ENCODE data around the gene NEU1. TPM values are rescaled to one million over a fixed set of nuclear protein-coding genes. Genes with fewer than 3 reads are reported as not detected.

The NEU1 gene
- total and polyA plus RNA-seq, 2 experiments from 2014 or later: 388 to 402 TPM

DNA sequence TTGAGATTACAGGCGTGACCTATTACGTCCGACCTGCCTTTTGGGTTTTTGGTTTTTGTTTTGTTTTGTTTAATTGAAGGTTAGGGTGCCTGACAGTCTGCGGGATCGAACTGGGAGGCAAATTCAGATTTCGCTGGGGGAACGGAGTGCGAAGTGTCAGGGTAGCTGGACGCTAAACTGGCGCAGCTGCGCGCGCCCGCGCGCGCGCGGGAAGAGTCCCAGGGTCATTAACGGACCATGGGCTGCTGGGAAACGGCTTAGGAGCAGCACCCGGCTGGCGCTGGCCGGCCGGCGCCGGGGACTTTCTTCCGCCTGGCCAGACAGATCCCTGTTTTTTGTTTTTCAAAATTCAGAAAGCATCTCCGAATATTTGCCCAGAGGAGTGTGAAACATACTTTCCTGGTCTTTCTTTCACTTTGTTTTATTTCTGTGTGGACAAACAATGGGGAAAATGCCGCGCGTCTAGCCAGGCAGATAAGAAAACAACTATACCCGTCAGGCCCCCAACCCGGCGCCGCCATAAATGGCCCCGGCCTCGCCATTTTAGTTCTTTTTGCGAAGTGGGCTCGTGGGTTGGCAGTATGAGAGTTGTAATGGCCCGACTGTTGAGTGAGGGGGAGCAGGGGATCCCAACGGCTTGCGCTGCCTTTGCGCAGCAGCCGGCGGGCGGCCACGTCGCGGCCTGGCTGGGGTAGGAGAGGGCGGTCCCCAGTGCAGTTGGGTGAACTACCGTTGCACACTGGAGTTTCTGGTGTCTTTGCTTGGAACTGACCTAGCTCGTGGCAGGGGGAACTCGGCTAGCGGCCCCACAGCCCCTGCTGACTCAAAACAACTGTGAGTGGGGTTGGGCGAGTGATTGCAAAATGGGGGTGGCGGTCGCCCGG lies 28.0 kb downstream of the NEU1 start:
- no peaks in the 10 kb centered on the region for H3K9me3 ChIP-seq (ENCODE audit: low read depth)

DNA sequence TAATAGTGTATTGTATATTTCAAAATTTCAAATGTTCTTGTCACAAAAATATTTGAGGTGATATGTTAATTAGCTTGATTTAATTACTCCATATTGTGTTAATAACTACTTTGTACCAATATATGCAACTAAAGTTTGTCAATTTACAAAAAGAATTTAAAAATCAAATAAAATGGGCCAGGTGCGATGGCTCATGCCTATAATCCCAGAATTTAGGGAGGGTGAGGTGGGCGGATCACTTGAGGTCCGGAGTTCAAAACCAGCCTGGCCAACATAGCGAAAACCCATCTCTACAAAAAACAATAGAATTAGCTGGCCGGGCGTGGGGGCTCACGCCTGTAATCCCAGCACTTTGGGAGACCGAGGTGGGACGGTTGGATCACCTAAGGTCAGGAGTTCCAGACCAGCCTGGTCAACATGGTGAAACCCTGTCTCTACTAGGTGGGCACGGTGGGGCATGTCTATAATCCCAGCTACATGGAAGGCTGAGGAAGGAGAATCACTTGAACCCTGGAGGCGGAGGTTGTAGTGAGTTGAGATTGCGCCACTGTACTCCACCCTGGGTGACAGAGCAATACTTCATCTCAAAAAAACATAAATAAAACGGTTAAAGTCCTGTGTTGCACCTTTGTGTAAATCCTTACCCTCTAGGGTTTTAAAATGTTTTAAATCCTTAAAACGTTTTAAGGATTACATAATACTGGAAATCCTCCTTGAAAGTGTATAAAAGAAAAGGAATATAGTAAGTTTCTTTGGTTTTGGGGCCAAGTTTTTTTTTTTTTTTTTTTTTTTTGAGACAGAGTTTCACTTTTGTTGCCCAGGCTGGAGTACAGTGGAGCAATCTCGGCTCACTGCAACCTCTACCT lies 31.0 kb downstream of the NEU1 start:
- DNase-seq (ENCODE audit: low spot score): no peak
- no peak for TF ChIP-seq EZH2 (IDR thresholded peaks at IDR 0.05; ENCODE audit: borderline replicate concordance)
- TF ChIP-seq EZH2phosphoT487 (IDR thresholded peaks at IDR 0.05; ENCODE audit: low read depth, severe bottlenecking, unreplicated experiment): no peak
- TF ChIP-seq, protein P1, sequence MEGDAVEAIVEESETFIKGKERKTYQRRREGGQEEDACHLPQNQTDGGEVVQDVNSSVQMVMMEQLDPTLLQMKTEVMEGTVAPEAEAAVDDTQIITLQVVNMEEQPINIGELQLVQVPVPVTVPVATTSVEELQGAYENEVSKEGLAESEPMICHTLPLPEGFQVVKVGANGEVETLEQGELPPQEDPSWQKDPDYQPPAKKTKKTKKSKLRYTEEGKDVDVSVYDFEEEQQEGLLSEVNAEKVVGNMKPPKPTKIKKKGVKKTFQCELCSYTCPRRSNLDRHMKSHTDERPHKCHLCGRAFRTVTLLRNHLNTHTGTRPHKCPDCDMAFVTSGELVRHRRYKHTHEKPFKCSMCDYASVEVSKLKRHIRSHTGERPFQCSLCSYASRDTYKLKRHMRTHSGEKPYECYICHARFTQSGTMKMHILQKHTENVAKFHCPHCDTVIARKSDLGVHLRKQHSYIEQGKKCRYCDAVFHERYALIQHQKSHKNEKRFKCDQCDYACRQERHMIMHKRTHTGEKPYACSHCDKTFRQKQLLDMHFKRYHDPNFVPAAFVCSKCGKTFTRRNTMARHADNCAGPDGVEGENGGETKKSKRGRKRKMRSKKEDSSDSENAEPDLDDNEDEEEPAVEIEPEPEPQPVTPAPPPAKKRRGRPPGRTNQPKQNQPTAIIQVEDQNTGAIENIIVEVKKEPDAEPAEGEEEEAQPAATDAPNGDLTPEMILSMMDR (IDR thresholded peaks at IDR 0.05; ENCODE audit: poor library complexity): no peak
- no peaks in the 10 kb centered on the region for H3K9me2 ChIP-seq (replicated peaks; ENCODE audit: insufficient read depth)
- peaks cover 15% of the 10 kb centered on the region for H3K4me1 ChIP-seq (ENCODE audit: insufficient read depth)
- H3K27me3 ChIP-seq: no peaks in the 10 kb centered on the region
- peak overlapping the region; percentile 86 for H3K27ac ChIP-seq
- H3K79me2 ChIP-seq: peaks cover 54% of the 10 kb centered on the region
- peak overlapping the region; percentile 75 for H3K4me3 ChIP-seq
- H2AFZ ChIP-seq: no peak overlapping the region
- no peaks in the 10 kb centered on the region for H3K9me3 ChIP-seq (ENCODE audit: low read depth)
- 92% methylated on average over 15 of the region's 15 CpGs for WGBS (ENCODE audit: low lambda C conversion rate, missing lambda C conversion rate)
- peaks cover 4% of the 10 kb centered on the region for H4K20me1 ChIP-seq (ENCODE audit: insufficient read depth, poor library complexity, severe bottlenecking)
- H3K36me3 ChIP-seq (replicated peaks; ENCODE audit: insufficient read depth, low read depth): no peaks in the 10 kb centered on the region
- H3K4me2 ChIP-seq: peak overlapping the region; percentile 85

More for the DNA sequence above, 28.0 kb downstream of the NEU1 start:
- peak overlapping the region; percentile 51 for H2AFZ ChIP-seq
- H4K20me1 ChIP-seq (ENCODE audit: insufficient read depth, poor library complexity, severe bottlenecking): peaks cover 29% of the 10 kb centered on the region
- TF ChIP-seq EZH2phosphoT487 (IDR thresholded peaks at IDR 0.05; ENCODE audit: low read depth, severe bottlenecking, unreplicated experiment): no peak
- TF ChIP-seq, protein P1 (IDR thresholded peaks at IDR 0.05; ENCODE audit: poor library complexity): no peak
- no peak for TF ChIP-seq EZH2 (IDR thresholded peaks at IDR 0.05; ENCODE audit: borderline replicate concordance)
- H3K4me3 ChIP-seq: peak overlapping the region; percentile 62
- H3K27me3 ChIP-seq: no peaks in the 10 kb centered on the region
- H3K27ac ChIP-seq: peak overlapping the region; percentile 88
- DNase-seq (ENCODE audit: low spot score): peak; percentile 94
- no peaks in the 10 kb centered on the region for H3K9me2 ChIP-seq (replicated peaks; ENCODE audit: insufficient read depth)
- 2% methylated on average over 59 of the region's 59 CpGs for WGBS (ENCODE audit: low lambda C conversion rate, missing lambda C conversion rate)
- H3K4me2 ChIP-seq: peak overlapping the region; percentile 82
- H3K4me1 ChIP-seq (ENCODE audit: insufficient read depth): peaks cover 28% of the 10 kb centered on the region
- H3K79me2 ChIP-seq: peaks cover 78% of the 10 kb centered on the region
- no peaks in the 10 kb centered on the region for H3K36me3 ChIP-seq (replicated peaks; ENCODE audit: insufficient read depth, low read depth)

DNA sequence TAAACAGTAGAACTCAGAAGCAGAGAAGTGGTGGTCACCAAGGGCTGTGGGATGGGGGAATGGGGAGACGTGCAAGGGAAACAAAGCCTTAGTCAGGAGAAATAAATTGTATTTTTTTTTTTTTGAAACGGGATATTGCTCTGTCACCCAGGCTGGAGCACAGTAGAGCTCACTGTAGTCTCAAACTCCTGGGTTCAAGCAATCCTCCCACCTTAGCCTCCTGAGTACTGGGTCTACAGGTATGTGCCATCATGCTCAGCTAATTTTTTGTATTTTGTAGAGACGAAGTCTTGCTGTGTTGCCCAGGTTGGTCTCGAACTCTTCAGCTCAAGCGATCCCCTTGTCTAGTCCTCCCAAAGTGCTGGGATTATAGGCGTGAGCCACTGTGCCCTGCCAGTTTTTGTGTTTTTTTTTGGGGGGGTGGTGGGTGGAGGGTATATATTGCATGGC lies 31.7 kb downstream of the NEU1 start:
- Histone ChIP-seq H3K36me3 (replicated peaks; ENCODE audit: insufficient read depth, low read depth) (no peaks in the 10 kb centered on the region), H3K9me2 (replicated peaks; ENCODE audit: insufficient read depth) (no peaks in the 10 kb centered on the region), H4K20me1 (ENCODE audit: insufficient read depth, poor library complexity, severe bottlenecking) (no peaks in the 10 kb centered on the region), H3K4me3 (peak overlapping the region; percentile 75), H3K79me2 (peaks cover 48% of the 10 kb centered on the region), H3K4me2 (peak overlapping the region; percentile 85), H3K9me3 (ENCODE audit: low read depth) (no peaks in the 10 kb centered on the region), H2AFZ (peak overlapping the region; percentile 41), H3K27me3 (no peaks in the 10 kb centered on the region), H3K4me1 (ENCODE audit: insufficient read depth) (peaks cover 22% of the 10 kb centered on the region), H3K27ac (peak overlapping the region; percentile 86)
- 74% methylated on average over 6 of the region's 6 CpGs for WGBS (ENCODE audit: low lambda C conversion rate, missing lambda C conversion rate)
- DNase-seq (ENCODE audit: low spot score): no peak
- TF ChIP-seq EZH2 (IDR thresholded peaks at IDR 0.05; ENCODE audit: borderline replicate concordance) (no peak), EZH2phosphoT487 (IDR thresholded peaks at IDR 0.05; ENCODE audit: low read depth, severe bottlenecking, unreplicated experiment) (no peak)
- TF ChIP-seq, protein P1 (IDR thresholded peaks at IDR 0.05; ENCODE audit: poor library complexity): no peak

All from hepatocyte (in vitro differentiated cells).